Measurements from ENCODE around the gene EXOSC10.
"Not testable (repeated sequence)": the region's sequence is repeated elsewhere in the genome, so short reads cannot be mapped to it uniquely, and the experiment has no call there.

The EXOSC10 gene

DNA sequence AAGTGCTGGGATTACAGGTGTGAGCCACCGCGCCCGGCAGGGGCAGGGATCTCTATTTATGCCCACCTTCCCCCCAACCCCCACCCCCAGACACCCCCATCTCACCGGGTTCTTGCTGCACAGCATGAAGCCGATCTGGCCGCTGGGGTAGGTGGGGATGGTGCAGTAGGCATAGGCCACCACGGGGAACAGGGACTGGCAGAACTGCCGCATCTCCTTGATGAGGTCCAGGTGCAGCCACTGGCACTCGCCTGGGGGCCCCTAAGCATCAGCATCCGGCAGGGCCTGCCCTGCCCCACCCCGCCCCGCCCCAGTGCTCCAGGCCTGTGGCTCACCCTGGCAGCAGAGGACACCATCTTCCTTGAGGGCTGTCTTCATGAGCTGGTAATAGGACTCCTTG, 44.0 kb downstream of the EXOSC10 start:
- DNase-seq (ENCODE audit: low spot score): no peak
- TF ChIP-seq, protein P1, sequence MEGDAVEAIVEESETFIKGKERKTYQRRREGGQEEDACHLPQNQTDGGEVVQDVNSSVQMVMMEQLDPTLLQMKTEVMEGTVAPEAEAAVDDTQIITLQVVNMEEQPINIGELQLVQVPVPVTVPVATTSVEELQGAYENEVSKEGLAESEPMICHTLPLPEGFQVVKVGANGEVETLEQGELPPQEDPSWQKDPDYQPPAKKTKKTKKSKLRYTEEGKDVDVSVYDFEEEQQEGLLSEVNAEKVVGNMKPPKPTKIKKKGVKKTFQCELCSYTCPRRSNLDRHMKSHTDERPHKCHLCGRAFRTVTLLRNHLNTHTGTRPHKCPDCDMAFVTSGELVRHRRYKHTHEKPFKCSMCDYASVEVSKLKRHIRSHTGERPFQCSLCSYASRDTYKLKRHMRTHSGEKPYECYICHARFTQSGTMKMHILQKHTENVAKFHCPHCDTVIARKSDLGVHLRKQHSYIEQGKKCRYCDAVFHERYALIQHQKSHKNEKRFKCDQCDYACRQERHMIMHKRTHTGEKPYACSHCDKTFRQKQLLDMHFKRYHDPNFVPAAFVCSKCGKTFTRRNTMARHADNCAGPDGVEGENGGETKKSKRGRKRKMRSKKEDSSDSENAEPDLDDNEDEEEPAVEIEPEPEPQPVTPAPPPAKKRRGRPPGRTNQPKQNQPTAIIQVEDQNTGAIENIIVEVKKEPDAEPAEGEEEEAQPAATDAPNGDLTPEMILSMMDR (IDR thresholded peaks at IDR 0.05; ENCODE audit: extremely low read depth, missing control alignments): no peak

DNA sequence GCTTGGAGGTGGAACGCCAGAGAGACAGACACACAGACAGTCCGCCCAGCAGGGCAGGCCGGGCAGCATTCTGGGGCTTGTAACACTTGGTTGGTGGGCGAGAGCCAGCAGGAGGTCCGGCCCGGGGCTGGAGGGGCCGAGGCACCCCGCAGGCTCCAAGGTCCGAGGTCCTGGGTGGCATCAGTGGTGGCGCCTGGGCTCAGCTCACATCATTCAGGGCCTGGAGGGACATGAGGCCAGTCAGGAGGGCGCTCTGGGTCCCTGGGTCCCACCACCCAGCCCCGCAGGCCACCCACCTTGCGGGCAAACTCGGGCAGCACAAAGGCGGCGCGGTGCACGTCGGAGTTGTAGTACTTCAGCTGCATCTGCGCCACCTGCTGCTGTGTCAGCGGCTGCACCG, 45.0 kb downstream of the EXOSC10 start:
- no peak for DNase-seq (ENCODE audit: low spot score)
- TF ChIP-seq, protein P1 (IDR thresholded peaks at IDR 0.05; ENCODE audit: extremely low read depth, missing control alignments): no peak

DNA sequence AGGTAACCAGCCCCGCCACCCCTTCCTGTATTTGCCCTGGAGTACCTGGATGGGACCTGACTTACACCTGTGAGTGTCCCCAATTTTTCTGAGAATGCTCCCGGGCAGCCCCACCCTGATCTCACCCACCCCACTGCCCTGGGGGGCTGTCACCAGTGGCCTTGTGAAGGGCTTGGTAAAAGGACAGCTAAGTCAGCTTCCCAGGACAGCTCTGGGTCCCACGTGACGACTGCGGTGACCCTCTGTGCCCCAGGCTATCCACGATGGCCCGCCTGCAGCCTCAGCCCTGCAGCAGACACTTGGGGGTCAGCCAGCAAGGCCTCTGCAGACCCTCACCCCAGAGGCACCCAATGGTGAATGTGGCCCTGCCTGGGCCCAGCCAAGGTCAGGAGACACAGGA, 45.5 kb downstream of the EXOSC10 start:
- TF ChIP-seq, protein P1 (IDR thresholded peaks at IDR 0.05; ENCODE audit: extremely low read depth, missing control alignments): no peak

DNA sequence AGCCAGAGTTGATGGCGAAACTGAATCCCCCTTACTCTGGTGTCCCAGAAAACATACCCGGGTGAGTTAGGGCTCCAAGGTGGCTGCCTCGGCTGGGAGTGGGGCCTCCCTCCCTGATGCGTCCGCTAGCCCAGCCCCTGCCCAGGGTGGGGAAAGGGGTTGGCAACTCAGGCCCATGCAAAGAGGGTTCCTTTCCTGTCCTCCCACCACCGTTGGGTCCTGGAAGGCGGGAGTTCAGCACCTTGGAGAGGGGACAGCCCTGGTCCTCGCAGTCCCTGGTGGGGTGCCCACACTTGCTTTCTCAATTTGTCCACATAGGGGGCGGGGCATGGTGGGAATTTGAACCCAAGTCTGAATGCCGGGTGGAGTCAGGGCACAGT, 45.9 kb downstream of the EXOSC10 start:
- no peak for DNase-seq (ENCODE audit: low spot score)
- TF ChIP-seq, protein P1 (IDR thresholded peaks at IDR 0.05; ENCODE audit: extremely low read depth, missing control alignments): no peak

More for the DNA sequence above, 45.5 kb downstream of the EXOSC10 start:
- DNase-seq (ENCODE audit: low spot score): no peak

DNA sequence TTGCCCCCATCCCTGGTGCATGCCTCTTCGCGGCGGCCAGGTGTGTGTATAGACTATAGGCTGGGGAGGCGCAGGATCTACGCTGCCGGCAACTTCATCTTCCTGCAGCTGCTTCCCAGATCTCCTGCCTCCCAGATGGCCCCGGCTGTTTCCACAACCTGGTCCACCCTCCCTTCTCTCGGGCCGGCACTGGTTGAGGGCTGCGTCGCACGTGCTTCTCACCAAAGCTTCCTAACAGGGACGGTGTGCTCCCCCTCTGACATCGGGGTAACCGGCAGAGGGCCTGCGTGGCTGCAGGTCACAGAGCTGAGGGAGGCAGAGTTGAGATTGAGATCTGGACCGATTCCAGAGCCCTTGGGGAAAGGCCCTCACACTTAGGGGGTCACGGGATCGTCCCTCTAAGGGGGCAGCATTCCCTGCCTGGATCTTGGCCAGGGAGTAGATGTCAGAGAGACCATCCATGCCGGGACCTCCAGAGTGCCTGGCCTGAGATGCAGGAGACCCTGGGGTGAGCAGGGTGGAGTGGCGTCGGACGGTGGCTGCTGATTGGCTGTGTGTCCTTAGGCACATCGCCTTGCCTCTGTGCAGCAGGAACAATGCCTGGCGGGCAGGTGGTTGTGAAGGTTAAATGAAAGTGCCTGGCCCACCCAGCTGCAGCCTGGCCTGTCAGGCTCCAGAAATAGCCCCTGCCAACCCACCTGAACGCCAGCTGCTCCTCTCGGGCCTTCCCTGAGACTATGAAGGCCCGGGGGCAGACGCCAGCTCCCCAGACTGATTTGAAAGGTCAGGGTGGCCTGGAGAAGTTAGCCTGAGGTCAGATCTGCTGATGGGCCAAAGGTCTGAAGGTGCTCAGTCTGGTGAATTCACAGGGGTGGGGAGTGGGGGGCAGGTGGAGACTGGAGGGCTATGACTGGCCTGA, 46.6 kb downstream of the EXOSC10 start:
- TF ChIP-seq, protein P1 (IDR thresholded peaks at IDR 0.05; ENCODE audit: extremely low read depth, missing control alignments): no peak
- no peak for DNase-seq (ENCODE audit: low spot score)

DNA sequence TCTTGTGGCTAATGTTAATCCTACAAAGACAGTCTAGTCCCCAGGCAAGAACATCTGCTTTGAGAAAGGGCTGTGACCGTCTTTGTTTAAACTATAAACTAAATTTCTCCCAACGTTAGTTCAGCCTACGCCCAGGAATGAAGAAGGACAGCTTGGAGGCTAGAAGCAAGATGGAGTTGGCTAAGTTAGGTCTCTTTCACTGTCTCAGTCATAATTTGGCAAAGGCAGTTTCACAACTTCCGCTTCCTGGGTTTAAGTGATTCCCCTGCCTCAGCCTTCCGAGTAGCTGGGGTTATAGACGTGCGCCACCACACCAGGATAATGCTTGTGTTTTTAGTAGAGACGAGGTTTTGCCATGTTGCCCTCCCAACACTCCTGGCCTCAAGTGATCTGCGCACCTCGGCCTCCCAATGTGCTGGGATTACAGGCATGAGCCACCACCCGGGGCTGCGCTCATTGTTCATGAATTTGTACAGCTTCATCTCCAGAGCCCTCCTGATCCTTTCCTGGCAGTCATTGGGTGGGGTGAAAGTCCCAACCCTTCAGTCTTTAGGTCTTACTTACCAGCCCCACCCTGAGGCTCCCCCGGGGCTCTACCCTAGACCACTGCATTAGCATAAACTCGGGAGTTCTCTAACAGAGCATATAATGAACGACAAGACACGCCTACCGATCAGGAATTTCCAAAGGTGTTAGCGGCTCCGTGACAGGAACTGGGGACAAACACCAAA, 47.7 kb downstream of the EXOSC10 start:
- TF ChIP-seq, protein P1 (IDR thresholded peaks at IDR 0.05; ENCODE audit: extremely low read depth, missing control alignments): no peak
- DNase-seq (ENCODE audit: low spot score): no peak

DNA sequence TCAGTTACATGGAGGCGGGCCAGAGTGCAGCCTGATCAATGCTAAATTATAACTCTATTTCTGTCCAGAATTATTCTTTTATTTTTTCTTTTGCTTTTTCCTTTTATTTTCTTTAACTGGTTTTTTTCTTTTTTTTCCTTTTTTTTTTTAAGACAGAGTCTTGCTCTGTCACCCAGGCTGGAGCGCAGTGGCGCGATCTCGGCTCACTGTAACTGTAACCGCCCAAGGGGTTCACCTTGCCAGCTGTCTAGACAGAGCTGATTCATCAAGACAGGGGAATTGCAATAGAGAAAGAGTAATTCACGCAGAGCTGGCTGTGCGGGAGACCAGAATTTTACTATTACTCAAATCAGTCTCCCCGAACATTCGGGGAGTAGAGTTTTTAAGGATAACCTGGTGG, 48.5 kb downstream of the EXOSC10 start:
- not testable (repeated sequence) for DNase-seq (ENCODE audit: low spot score)

Measured in GM20000 (cell line).